Activated CD8-positive, alpha-beta memory T cell treated with anti-CD3 and anti-CD28 coated beads, Interleukin-2, amount 50 U/mL, for 1 hour (primary cell): Measurements from ENCODE around the gene TET2.
"Not testable (repeated sequence)": the region's sequence is repeated elsewhere in the genome, so short reads cannot be mapped to it uniquely, and the experiment has no call there.

Experiments used
- DNase-seq: peaks from one replicate; pipeline ENCODE4 v3.0.0-alpha.2; 2020; ENCODE audit errors: extremely low read depth

Gene TET2

DNA sequence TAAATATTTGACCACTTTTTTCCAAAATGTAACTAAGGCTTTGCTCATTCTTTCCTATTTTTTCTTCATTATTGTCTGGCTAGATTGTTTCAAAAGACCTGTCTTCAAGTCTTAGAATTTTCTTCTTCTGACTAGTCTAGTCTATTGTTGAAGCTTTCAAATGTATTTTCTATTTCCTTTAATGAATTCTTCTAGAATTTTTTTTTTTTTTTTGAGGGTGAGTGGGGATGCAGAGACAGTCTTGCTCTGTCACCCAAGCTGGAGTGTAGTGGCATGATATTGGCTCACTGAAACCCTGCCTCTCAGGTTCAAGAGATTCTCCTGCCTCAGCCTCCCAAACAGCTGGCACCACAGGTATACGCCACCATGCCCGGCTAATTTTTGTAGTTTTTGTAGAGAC, 141.4 kb downstream of the TET2 start:
- no peak for DNase-seq

- no peak for DNase-seq
Observed at GRCh38 chr4:105291925-105292324, 145.2 kb downstream of the TET2 start.

- no peak for DNase-seq
Observed at GRCh38 chr4:105293360-105293759, 146.7 kb downstream of the TET2 start.

DNA sequence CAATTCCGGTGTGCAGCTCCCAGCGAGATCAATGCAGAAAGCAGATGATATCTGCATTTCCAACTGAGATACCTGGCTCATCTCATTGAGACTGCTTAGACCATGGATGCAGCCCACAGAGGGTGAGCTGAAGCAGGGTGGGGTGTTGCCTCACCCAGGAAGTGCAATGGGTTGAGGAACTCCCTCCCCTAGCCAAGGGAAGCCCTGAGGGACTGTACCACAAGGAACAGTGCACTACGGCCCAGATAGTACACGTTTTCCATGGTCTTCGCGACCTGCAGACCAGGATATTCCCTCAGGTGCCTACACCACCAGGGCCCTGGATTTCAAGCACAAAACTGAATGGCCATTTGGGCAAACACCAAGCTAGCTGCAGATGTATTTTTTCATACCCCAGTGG, 150.0 kb downstream of the TET2 start:
- DNase-seq = no peak

DNA sequence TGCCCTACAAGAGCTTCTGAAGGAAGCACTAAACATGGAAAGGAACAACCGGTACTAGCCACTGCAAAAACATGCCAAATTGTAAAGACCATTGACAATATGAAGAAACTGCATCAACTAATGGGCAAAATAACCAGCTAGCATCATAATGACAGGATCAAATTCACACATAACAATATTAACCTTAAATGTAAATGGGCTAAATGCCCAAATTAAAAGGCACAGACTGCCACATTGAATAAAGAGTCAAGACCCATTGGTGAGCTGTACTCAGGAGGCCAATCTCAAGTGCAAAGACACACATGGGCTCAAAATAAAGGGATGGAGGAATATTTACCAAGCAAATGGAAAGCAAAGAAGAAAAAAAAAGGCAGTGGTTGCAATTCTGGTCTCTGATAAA, 152.4 kb downstream of the TET2 start:
- not testable (repeated sequence) for DNase-seq

DNA sequence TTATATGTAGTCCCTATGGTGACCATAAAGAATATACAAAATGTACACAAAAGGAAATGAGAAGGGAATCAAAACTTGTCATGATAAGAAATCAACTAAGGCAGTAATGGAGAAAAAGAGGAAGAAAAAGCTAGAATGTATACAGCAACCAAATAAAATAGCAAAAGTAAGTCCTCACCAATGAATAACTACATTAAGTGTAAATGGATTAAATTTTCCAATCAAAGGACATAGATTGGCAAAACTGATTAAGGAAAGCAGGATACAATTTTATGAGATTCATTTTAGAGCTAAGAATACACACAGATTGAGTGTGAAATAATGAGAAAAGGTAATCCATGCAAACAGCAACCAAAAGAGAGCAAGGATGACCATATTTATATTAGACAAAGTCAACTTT, 157.4 kb downstream of the TET2 start:
- no peak for DNase-seq

GRCh38 chr4:105305019-105305836, 158.6 kb downstream of the TET2 start:
- no peak for DNase-seq

DNA sequence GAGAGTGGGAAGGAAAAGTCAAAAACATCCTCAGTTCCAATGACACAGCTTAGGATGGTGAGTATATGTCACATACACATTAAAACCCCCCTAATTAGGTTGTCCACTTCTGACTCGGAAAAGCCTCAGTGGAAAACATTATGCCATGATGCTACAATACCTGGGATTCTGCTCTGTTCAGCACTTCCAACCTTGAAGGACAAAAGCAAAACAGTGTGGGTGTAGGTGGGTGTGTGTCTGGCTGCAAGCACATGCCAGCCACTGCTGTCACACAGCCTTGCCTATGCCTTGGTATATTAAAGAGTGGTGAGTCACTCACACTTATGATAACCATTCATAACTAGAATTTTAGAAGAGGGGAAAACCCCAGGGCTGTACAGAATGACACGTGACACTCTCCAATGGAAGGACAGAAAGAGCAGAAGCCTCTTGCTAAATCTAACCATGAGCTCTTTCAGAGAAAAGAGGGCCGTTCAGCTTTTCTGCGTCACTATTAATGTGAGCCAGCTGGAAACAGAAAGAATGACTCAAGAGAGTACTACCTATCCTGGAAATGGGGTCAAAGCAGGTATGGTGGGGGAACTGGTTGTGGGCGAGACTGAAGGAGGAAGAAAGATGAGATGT, 159.6 kb downstream of the TET2 start:
- peak; percentile 0 for DNase-seq

GRCh38 chr4:105306820-105307219, 160.1 kb downstream of the TET2 start:
- no peak for DNase-seq

- DNase-seq = no peak
Observed at GRCh38 chr4:105318486-105318885, 171.8 kb downstream of the TET2 start.

- DNase-seq = no peak
Observed at GRCh38 chr4:105327222-105327621, 180.5 kb downstream of the TET2 start.

DNA sequence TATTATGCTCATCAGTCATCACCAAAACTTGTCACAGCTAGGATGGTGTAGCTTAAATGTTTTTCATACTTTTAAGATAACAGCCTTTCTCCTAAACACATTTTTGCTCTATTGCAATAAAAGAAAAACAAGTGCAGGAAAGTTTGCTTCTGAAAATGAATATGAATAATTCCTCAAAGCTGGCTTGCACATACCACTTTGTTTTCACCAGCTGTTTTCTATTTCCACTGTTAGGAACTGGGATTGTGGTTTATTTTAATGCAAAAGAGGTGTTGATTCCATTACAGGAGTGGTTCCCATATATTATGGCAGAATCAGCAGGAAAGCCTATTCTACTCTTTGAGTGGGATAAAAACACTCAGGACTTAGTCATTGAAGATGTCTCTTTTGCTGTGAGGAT, 181.3 kb downstream of the TET2 start:
- no peak for DNase-seq

- DNase-seq = no peak
Observed at GRCh38 chr4:105329081-105329480, 182.4 kb downstream of the TET2 start.
